WTC11 (cell line): ENCODE data around the gene GARIN3. TPM values are rescaled to one million over a fixed set of nuclear protein-coding genes. Genes with fewer than 3 reads are reported as not detected.

ENCODE experiments used
- ATAC-seq: fragments of 200-7000 bp; cut with Tn5 transposase; 2 replicates; pipeline ENCODE4 v1.10.0; 2021; ENCODE audit warnings: mild to moderate bottlenecking, moderate library complexity
- CTCF ChIA-PET: fragments of 300-600 bp; sonication (Branson Sonifier 250); formaldehyde crosslinking; loops from one replicate; lab custom pipeline; 2021; ENCODE audit warnings: antibody characterized with exemption; lab: Charles Lee
- POLR2A ChIA-PET: fragments of 350-600 bp; sonication (Branson Sonifier 250); formaldehyde crosslinking; loops from one replicate; lab custom pipeline; 2021; ENCODE audit warnings: antibody characterized with exemption; lab: Charles Lee
- DNase-seq: peaks from one replicate; pipeline ENCODE4 v3.0.0; 2021; ENCODE audit warnings: low spot score
- H3K27ac Mint-ChIP-seq: 2 replicates; pipeline ENCODE4 v1.8.0; 2021; ENCODE audit warnings: mixed read lengths
- H3K27me3 Mint-ChIP-seq: 2 replicates; pipeline ENCODE4 v1.8.0; 2021; ENCODE audit warnings: low read depth, mild to moderate bottlenecking, moderate library complexity, mixed read lengths
- H3K36me3 Mint-ChIP-seq: 2 replicates; pipeline ENCODE4 v1.8.0; 2021; ENCODE audit warnings: mixed read lengths
- H3K4me1 Mint-ChIP-seq: 2 replicates; pipeline ENCODE4 v1.8.0; 2022; ENCODE audit warnings: mixed read lengths
- H3K4me3 Mint-ChIP-seq: 2 replicates; pipeline ENCODE4 v1.8.0; 2021; ENCODE audit warnings: mild to moderate bottlenecking, moderate library complexity, mixed read lengths
- H3K9me3 Mint-ChIP-seq: 2 replicates; pipeline ENCODE4 v1.8.0; 2021; ENCODE audit warnings: mixed read lengths
- CREB1 ChIP-seq: sonication (generic); formaldehyde crosslinking; IDR thresholded peaks from 2 replicates; pipeline ENCODE4 v1.8.0; 2023; ENCODE audit warnings: mild to moderate bottlenecking, missing genetic modification reagents
- ELF4 ChIP-seq: sonication (generic); formaldehyde crosslinking; IDR thresholded peaks from 2 replicates; pipeline ENCODE4 v1.8.1; 2022; ENCODE audit warnings: low read depth, mild to moderate bottlenecking, moderate library complexity, missing genetic modification reagents
- EMX1 ChIP-seq: fragments of 250-450 bp; sonication (Bioruptor Pico); IDR thresholded peaks from 2 replicates; pipeline ENCODE4 v1.8.0; 2021; ENCODE audit warnings: mild to moderate bottlenecking
- JUN ChIP-seq: sonication (generic); formaldehyde crosslinking; IDR thresholded peaks from 2 replicates; pipeline ENCODE4 v1.8.0; 2023; ENCODE audit warnings: mild to moderate bottlenecking, missing genetic modification reagents
- KAT7 ChIP-seq: sonication (generic); formaldehyde crosslinking; IDR thresholded peaks from 2 replicates; pipeline ENCODE4 v1.8.1; 2023; ENCODE audit warnings: missing genetic modification reagents, mild to moderate bottlenecking, borderline replicate concordance
- NFE2L1 ChIP-seq: sonication (generic); formaldehyde crosslinking; IDR thresholded peaks from 2 replicates; pipeline ENCODE4 v1.8.1; 2023; ENCODE audit warnings: missing genetic modification reagents
- PRDM15 ChIP-seq: sonication (generic); formaldehyde crosslinking; IDR thresholded peaks from 2 replicates; pipeline ENCODE4 v1.8.0; 2022; ENCODE audit warnings: missing genetic modification reagents
- RORB ChIP-seq: fragments of 250-450 bp; sonication (Bioruptor Pico); IDR thresholded peaks from 2 replicates; pipeline ENCODE4 v1.9.0; 2021; ENCODE audit warnings: mild to moderate bottlenecking
- STAT6 ChIP-seq: sonication (generic); formaldehyde crosslinking; conservative IDR thresholded peaks from 2 replicates; pipeline ENCODE4 v1.8.1; 2023; ENCODE audit warnings: mild to moderate bottlenecking, low read depth, missing genetic modification reagents, moderate library complexity
- TCF7 ChIP-seq: sonication (generic); formaldehyde crosslinking; IDR thresholded peaks from 2 replicates; pipeline ENCODE4 v1.8.0; 2022; ENCODE audit warnings: mild to moderate bottlenecking, low read depth, missing genetic modification reagents, moderate library complexity
- ZNF219 ChIP-seq: sonication (generic); formaldehyde crosslinking; IDR thresholded peaks from 2 replicates; pipeline ENCODE4 v1.8.0; 2023; ENCODE audit warnings: missing genetic modification reagents, mild to moderate bottlenecking, borderline replicate concordance
- ZNF232 ChIP-seq: sonication (generic); formaldehyde crosslinking; IDR thresholded peaks from 2 replicates; pipeline ENCODE4 v1.8.0; 2022; ENCODE audit warnings: mild to moderate bottlenecking, missing genetic modification reagents
- ZNF671 ChIP-seq: fragments of 250-450 bp; sonication (Bioruptor Pico); IDR thresholded peaks from 2 replicates; pipeline ENCODE4 v1.8.0; 2021; ENCODE audit warnings: mild to moderate bottlenecking
- ZSCAN18 ChIP-seq: fragments of 250-450 bp; sonication (Bioruptor Pico); IDR thresholded peaks from 2 replicates; pipeline ENCODE4 v2.1.2; 2022; ENCODE audit warnings: mild to moderate bottlenecking, moderate library complexity
- total RNA-seq: library from RNA; stranded (reverse); gene quantifications from 3 replicates; pipeline ENCODE4 v1.2.3, GENCODE V29; 2021
- TF ChIP-seq, protein P1 (sequence below): sonication (generic); formaldehyde crosslinking; IDR thresholded peaks from 2 replicates; pipeline ENCODE4 v1.8.1; 2023; ENCODE audit warnings: mild to moderate bottlenecking, missing genetic modification reagents, moderate library complexity
- TF ChIP-seq, protein P2 (sequence below): sonication (generic); formaldehyde crosslinking; IDR thresholded peaks from 2 replicates; pipeline ENCODE4 v1.8.1; 2022; ENCODE audit warnings: mild to moderate bottlenecking, missing genetic modification reagents, moderate library complexity, borderline replicate concordance
- TF ChIP-seq, protein P3 (sequence below): fragments of 250-450 bp; sonication (Bioruptor Pico); IDR thresholded peaks from 2 replicates; pipeline ENCODE4 v1.9.0; 2021; ENCODE audit warnings: mild to moderate bottlenecking

GARIN3 gene
- total RNA-seq, 1 experiment from 2014 or later = not detected

DNA sequence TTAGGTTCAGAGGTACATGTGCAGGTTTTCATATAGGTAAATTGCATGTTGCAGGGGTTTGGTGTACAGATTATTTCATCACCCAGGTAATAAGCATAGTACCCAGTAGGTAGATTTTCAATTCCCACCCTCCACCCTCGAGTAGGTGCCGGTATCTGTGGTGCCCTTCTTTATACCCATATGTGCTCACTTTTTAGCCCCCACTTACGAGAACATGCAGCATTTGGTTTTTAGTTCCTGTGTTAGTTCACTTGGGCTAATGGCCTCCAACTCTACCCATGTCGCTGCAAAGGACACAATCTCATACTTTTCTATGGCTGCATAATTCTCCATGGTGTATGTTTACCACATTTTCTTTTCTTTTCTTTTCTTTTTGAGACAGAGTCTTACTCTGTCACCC is 35.8 kb upstream of the GARIN3 start (continued):
- TF ChIP-seq EMX1 = no peak
- no peak for TF ChIP-seq NFE2L1 (CRISPR knock-in tag)
- no peak for TF ChIP-seq STAT6 (CRISPR knock-in tag)
- no peak for TF ChIP-seq ZNF671
- TF ChIP-seq, protein P1, sequence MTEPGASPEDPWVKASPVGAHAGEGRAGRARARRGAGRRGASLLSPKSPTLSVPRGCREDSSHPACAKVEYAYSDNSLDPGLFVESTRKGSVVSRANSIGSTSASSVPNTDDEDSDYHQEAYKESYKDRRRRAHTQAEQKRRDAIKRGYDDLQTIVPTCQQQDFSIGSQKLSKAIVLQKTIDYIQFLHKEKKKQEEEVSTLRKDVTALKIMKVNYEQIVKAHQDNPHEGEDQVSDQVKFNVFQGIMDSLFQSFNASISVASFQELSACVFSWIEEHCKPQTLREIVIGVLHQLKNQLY (CRISPR knock-in tag) = no peak
- no peak for TF ChIP-seq JUN

DNA sequence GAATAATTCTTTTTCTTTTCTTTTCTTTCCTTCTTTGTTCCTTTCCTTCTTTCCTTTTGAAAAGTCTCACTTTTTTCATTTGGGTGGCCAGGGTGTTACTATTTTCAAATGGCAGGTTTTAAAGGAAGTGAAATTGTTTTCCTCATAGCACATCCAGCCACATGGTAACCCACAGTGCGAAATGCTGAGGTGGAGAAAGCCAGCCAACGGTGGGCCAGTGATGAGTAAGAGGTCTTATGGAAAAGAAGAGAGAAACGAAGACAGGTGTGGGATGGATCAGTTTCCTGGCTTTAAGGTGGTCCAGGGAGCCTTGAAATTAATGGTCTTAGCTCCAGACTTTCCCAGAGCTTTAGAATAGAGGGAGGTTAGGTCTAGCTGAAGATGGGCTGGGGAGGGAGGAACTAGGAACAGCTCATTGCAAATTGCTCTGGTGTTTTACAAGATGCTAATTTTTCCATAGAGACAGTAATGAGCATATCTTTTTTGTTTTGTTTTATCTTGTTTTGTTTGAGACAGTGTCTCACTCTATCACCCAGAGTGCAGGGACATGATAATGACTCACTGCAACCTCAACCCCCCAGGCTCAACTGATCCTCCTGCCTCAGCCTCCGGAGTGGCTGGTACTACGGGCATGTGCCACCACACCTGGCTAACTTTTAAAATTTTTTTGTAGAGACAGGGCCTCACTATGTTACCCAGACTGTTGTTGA is 32.4 kb upstream of the GARIN3 start:
- Mint-ChIP-seq H3K27ac (no peak overlapping the region), H3K4me1 (no peaks in the 10 kb centered on the region), H3K9me3 (no peaks in the 10 kb centered on the region), H3K4me3 (no peak overlapping the region)
- CTCF ChIA-PET = no interaction called here
- TF ChIP-seq, protein P2, sequence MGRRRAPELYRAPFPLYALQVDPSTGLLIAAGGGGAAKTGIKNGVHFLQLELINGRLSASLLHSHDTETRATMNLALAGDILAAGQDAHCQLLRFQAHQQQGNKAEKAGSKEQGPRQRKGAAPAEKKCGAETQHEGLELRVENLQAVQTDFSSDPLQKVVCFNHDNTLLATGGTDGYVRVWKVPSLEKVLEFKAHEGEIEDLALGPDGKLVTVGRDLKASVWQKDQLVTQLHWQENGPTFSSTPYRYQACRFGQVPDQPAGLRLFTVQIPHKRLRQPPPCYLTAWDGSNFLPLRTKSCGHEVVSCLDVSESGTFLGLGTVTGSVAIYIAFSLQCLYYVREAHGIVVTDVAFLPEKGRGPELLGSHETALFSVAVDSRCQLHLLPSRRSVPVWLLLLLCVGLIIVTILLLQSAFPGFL = no peak
- TF ChIP-seq NFE2L1 (CRISPR knock-in tag) (no peak), ELF4 (CRISPR knock-in tag) (no peak), CREB1 (no peak), ZNF219 (CRISPR knock-in tag) (no peak), ZNF232 (no peak), TCF7 (CRISPR knock-in tag) (no peak), KAT7 (no peak), RORB (CRISPR knock-in tag) (no peak), PRDM15 (CRISPR knock-in tag) (no peak), ZSCAN18 (CRISPR knock-in tag) (no peak)
- TF ChIP-seq, protein P3, sequence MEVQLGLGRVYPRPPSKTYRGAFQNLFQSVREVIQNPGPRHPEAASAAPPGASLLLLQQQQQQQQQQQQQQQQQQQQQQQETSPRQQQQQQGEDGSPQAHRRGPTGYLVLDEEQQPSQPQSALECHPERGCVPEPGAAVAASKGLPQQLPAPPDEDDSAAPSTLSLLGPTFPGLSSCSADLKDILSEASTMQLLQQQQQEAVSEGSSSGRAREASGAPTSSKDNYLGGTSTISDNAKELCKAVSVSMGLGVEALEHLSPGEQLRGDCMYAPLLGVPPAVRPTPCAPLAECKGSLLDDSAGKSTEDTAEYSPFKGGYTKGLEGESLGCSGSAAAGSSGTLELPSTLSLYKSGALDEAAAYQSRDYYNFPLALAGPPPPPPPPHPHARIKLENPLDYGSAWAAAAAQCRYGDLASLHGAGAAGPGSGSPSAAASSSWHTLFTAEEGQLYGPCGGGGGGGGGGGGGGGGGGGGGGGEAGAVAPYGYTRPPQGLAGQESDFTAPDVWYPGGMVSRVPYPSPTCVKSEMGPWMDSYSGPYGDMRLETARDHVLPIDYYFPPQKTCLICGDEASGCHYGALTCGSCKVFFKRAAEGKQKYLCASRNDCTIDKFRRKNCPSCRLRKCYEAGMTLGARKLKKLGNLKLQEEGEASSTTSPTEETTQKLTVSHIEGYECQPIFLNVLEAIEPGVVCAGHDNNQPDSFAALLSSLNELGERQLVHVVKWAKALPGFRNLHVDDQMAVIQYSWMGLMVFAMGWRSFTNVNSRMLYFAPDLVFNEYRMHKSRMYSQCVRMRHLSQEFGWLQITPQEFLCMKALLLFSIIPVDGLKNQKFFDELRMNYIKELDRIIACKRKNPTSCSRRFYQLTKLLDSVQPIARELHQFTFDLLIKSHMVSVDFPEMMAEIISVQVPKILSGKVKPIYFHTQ (CRISPR knock-in tag) = no peak
- TF ChIP-seq, all 79 proteins: peak for 0
- Mint-ChIP-seq H3K27me3 (no peaks in the 10 kb centered on the region; the same call in 1 of the 2 replicates), H3K36me3 (no peaks in the 10 kb centered on the region)
- DNase-seq (no peak), ATAC-seq (no peak)
- POLR2A ChIA-PET = no interaction called here
